ENCODE measurements around the gene ADAM10. TPM values are rescaled to one million over a fixed set of nuclear protein-coding genes. Genes with fewer than 3 reads are reported as not detected.

ADAM10 gene
- total and polyA plus RNA-seq, 2 of the 4 experiments (the other 2 are of a cell fraction): 110 to 185 TPM

DNA sequence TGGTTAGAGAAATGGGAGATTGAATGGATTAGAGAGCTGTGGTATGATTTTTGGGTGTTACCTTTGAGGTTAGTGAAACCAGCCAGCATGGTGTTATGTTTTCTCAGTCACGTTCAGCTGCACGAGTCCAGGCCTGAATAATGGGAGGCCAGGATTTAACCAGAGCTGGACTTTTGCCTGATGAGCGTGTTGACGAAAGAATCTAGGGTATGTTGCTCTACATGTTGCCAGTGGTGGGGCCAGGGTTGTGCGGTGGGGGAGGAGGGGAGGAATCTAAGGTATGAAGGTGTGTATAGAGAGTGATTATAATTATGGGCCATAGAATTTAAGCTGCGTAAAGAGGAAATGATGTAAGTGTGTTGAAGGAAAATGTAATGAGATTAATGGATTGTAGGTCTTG lies 44.4 kb upstream of the ADAM10 start:
- no peak overlapping the region for H3K9ac ChIP-seq (ENCODE audit: low read depth, low read length)
- no peak overlapping the region for H3K4me3 ChIP-seq (ENCODE audit: insufficient read depth, low read depth, low read length)
- H3K36me3 ChIP-seq (ENCODE audit: control insufficient read depth, insufficient read depth, low read length): peaks cover 10% of the 10 kb centered on the region
- no peak overlapping the region for H4K8ac ChIP-seq (ENCODE audit: low read depth in 2 of 2, low read length in 2 of 2)
- no peak overlapping the region for H2BK20ac ChIP-seq (ENCODE audit: low read depth, low read length)
- H3K27me3 ChIP-seq (ENCODE audit: control insufficient read depth, insufficient read depth, low read length): no peaks in the 10 kb centered on the region
- 0 out of 2 replicates have a peak, but pooled peaks cover 6% of the 10 kb centered on the region for H3K9me1 ChIP-seq (ENCODE audit: insufficient read depth, low read length)
- peaks cover 2% of the 10 kb centered on the region; the same call in 1 of the 2 replicates for H3K4me1 ChIP-seq (ENCODE audit: control insufficient read depth, insufficient read depth, low read length)
- no peak overlapping the region for H3K27ac ChIP-seq (ENCODE audit: insufficient read depth, low read length)
- no peak overlapping the region for H4K91ac ChIP-seq (ENCODE audit: insufficient read depth, low read depth, low read length)
- H3K4ac ChIP-seq (ENCODE audit: low read depth, low read length): no peak overlapping the region
- peaks cover 30 to 52% of the 10 kb centered on the region in 2 experiments for H3K79me1 ChIP-seq (ENCODE audit: low read depth in 1 of 2, low read length in 2 of 2)
- intact Hi-C loops (cut with micrococcal nuclease) (loop anchor here (10.0 kb wide), 1 partner anchor 61 kb away; no protein-coding TSS in a partner anchor), dilution Hi-C loops (cut with HindIII; ENCODE audit: low sequenced_read_pairs, unreplicated experiment) (no loop called here), in situ Hi-C loops (cut with MboI; ENCODE audit: low sequenced_read_pairs) (no loop called here)
- H3K18ac ChIP-seq (ENCODE audit: low read depth, low read length): no peak overlapping the region
- no peak overlapping the region for H2AK5ac ChIP-seq (ENCODE audit: low read depth, low read length)
- no peak overlapping the region for H3K14ac ChIP-seq (replicated peaks; ENCODE audit: low read depth, low read length)
- no peak overlapping the region for H2AFZ ChIP-seq (replicated peaks; ENCODE audit: low read length, poor library complexity)
- H2BK15ac ChIP-seq (ENCODE audit: low read depth, low read length): no peak overlapping the region
- ATAC-seq (ENCODE audit: low read depth) (no peak), DNase-seq (no peak)
- no peak overlapping the region for H3K56ac ChIP-seq (ENCODE audit: extremely low read depth, insufficient read depth, low read length)
- TF ChIP-seq NFE2L2 (IDR thresholded peaks at IDR 0.05; ENCODE audit: low read depth, low read length) (no peak), FOS (IDR thresholded peaks at IDR 0.05; ENCODE audit: low read depth, low read length) (no peak), SMC3 (IDR thresholded peaks at IDR 0.05; ENCODE audit: low read depth, low read length) (no peak), RCOR1 (IDR thresholded peaks at IDR 0.05; ENCODE audit: insufficient replicate concordance, low read length) (no peak), RAD21 (IDR thresholded peaks at IDR 0.05; ENCODE audit: low read length) (no peak)
- TF ChIP-seq, protein P1, sequence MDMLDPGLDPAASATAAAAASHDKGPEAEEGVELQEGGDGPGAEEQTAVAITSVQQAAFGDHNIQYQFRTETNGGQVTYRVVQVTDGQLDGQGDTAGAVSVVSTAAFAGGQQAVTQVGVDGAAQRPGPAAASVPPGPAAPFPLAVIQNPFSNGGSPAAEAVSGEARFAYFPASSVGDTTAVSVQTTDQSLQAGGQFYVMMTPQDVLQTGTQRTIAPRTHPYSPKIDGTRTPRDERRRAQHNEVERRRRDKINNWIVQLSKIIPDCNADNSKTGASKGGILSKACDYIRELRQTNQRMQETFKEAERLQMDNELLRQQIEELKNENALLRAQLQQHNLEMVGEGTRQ (IDR thresholded peaks at IDR 0.05; ENCODE audit: low read depth, low read length): no peak
- TF ChIP-seq, protein P2, sequence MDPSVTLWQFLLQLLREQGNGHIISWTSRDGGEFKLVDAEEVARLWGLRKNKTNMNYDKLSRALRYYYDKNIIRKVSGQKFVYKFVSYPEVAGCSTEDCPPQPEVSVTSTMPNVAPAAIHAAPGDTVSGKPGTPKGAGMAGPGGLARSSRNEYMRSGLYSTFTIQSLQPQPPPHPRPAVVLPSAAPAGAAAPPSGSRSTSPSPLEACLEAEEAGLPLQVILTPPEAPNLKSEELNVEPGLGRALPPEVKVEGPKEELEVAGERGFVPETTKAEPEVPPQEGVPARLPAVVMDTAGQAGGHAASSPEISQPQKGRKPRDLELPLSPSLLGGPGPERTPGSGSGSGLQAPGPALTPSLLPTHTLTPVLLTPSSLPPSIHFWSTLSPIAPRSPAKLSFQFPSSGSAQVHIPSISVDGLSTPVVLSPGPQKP (IDR thresholded peaks at IDR 0.05; ENCODE audit: borderline replicate concordance, low read depth, low read length): no peak
- 0 out of 2 replicates have a peak, but pooled peaks cover under 1% of the 10 kb centered on the region for H4K20me1 ChIP-seq (ENCODE audit: insufficient read depth, low read length)
- 92 to 100% methylated on average over 1 to 4 of the region's 6 CpGs for WGBS, 2 experiments (ENCODE audit: extremely low coverage in 2 of 2, insufficient read length in 1 of 2)
- H2BK5ac ChIP-seq (ENCODE audit: low read depth, low read length, poor library complexity, severe bottlenecking): no peak overlapping the region
- H2BK120ac ChIP-seq (ENCODE audit: low read depth, low read length): no peak overlapping the region
- H2AK9ac ChIP-seq (replicated peaks; ENCODE audit: low read depth, low read length, poor library complexity): no peak overlapping the region
- POLR2A ChIA-PET (ENCODE audit: unreplicated experiment): no interaction called here
- H3K23ac ChIP-seq (ENCODE audit: low read depth, low read length): no peak overlapping the region
- H3K9me3 ChIP-seq (ENCODE audit: control insufficient read depth, insufficient read depth, low read length): no peaks in the 10 kb centered on the region
- CTCF ChIA-PET: interaction anchor here (0.5 to 0.9 kb wide), 2 partner anchors 10 to 21 kb away, joined by 5 to 6 read pairs; no protein-coding TSS in a partner anchor
- H3K4me2 ChIP-seq (ENCODE audit: low read depth, low read length): no peak overlapping the region
- H4K5ac ChIP-seq (ENCODE audit: low read depth, low read length): no peak overlapping the region
- BruUV-seq (replicated peaks): no TSS peak
